Measurements from ENCODE around the gene PSME2.
A peak's percentile ranks its signal among the peaks of the same experiment; 100 is the strongest.

Gene PSME2

GRCh38 chr14:24150993-24151392 is 4.6 kb upstream of the PSME2 start:
- DNase-seq: no peak

GRCh38 chr14:24150567-24150966 is 4.2 kb upstream of the PSME2 start:
- no peak for DNase-seq

GRCh38 chr14:24150061-24150460 is 3.7 kb upstream of the PSME2 start:
- no peak for DNase-seq

- DNase-seq: no peak
These were observed 3.0 kb upstream of the PSME2 start for GRCh38 chr14:24149302-24149969.

GRCh38 chr14:24147761-24148428 is 1.5 kb upstream of the PSME2 start:
- no peak for DNase-seq

GRCh38 chr14:24146978-24147760 is 759 bp upstream of the PSME2 start, which contains the start of gene RNF31:
Gene RNF31, plus strand, starts transcription at chr14:24147498. Its CDS starts 201 bp downstream, at chr14:24147699.
- peak; percentile 98 for DNase-seq

- no peak for DNase-seq
These were observed 539 bp downstream of the PSME2 start for GRCh38 chr14:24145690-24146452.

- no peak for DNase-seq
These were observed 1.2 kb downstream of the PSME2 start for GRCh38 chr14:24145219-24145618.

- no peak for DNase-seq
These were observed 2.0 kb downstream of the PSME2 start for GRCh38 chr14:24144451-24144850.

GRCh38 chr14:24143511-24143910 is 2.9 kb downstream of the PSME2 start:
- DNase-seq: no peak

GRCh38 chr14:24141097-24141880 is 5.1 kb downstream of the PSME2 start, which contains the start of gene EMC9:
Gene EMC9, minus strand, starts transcription at chr14:24141591. Its CDS starts 287 bp downstream, at chr14:24141304.
- peak; percentile 99 for DNase-seq

- DNase-seq: no peak
These were observed 7.0 kb downstream of the PSME2 start for GRCh38 chr14:24139272-24139934.

- DNase-seq: no peak
These were observed 7.8 kb downstream of the PSME2 start for GRCh38 chr14:24138396-24139271.

- DNase-seq: no peak
These were observed 8.6 kb downstream of the PSME2 start for GRCh38 chr14:24137529-24138395.

GRCh38 chr14:24136684-24137528 is 9.5 kb downstream of the PSME2 start:
- no peak for DNase-seq

- DNase-seq: peak; percentile 82
These were observed 10.4 kb downstream of the PSME2 start, which contains the start of gene PSME1 for GRCh38 chr14:24135834-24136683. Gene PSME1, plus strand, starts transcription at chr14:24136194. Its CDS starts 69 bp downstream, at chr14:24136263.

- no peak for DNase-seq
These were observed 10.9 kb downstream of the PSME2 start for GRCh38 chr14:24135584-24135833.

GRCh38 chr14:24133735-24134134 is 12.7 kb downstream of the PSME2 start:
- DNase-seq: no peak
